ENCODE data around the gene SNX6.
"Not testable (repeated sequence)": the region's sequence is repeated elsewhere in the genome, so short reads cannot be mapped to it uniquely, and the experiment has no call there.

- TF ChIP-seq MAX (IDR thresholded peaks at IDR 0.05; ENCODE audit: low read depth, low read length); CTCF (IDR thresholded peaks at IDR 0.05; ENCODE audit: low read depth, low read length); MYC (IDR thresholded peaks at IDR 0.05; ENCODE audit: low read depth, low read length); POLR2A (IDR thresholded peaks at IDR 0.05; ENCODE audit: extremely low read depth, insufficient read length): not testable (repeated sequence)
Measured at GRCh38 chr14:34556498-34556829, 73.5 kb downstream of the SNX6 start.
